ENCODE data around the gene PSMB7.

The PSMB7 gene

DNA sequence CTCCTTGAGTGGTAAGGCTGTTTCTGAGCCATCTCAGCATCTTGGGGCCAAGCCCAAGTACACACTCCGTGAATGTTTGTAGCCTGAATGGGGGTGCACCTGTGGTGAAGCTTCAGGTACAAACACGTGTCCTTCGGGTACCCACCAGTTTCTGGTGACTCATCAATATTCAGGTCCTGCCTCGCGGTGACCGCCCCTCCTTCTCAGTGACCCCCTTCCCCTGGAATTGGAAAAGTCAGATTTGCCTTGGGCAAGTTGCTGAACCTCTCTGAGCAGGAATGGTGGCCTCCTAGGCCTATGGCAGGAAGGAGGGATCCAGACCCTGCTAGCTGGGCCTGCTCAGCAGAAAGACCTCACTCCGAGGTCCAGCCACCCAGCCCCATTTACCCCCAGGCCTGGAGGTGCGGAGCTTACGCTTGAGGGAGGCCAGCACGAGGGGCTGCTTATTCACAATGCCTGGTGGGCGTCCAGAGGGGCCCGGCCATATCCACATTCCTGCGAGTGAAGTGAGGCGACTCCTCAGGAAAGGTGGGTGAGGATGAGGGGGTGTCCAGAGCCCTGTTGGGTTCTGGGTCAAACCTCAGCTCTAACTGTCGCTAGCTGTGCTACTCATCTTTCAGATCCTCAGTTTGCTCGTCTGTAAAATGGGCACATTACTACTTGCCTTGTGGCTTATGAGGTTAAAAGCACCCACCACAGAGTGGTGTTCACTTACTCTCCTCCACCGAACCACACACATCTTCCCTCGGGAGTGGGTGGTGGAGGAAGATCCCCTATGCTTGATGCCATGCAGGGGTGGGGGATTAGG, 42.0 kb upstream of the PSMB7 start:
- Histone ChIP-seq H3K36me3 (ENCODE audit: control insufficient read depth in 1 of 2, insufficient read depth in 2 of 2, low read length in 2 of 2) (no peaks in the 10 kb centered on the region), H2AK5ac (ENCODE audit: low read length) (no peak overlapping the region), H3K18ac (ENCODE audit: low read length) (no peak overlapping the region), H3K9ac (ENCODE audit: low read length) (no peak overlapping the region), H4K91ac (ENCODE audit: low read depth, low read length) (no peak overlapping the region), H3K9me3 (ENCODE audit: insufficient read depth, low read depth, low read length) (peaks cover 5% of the 10 kb centered on the region), H4K8ac (ENCODE audit: low read depth, low read length) (no peak overlapping the region), H3K4me1 (ENCODE audit: control insufficient read depth in 1 of 2, insufficient read depth in 2 of 2, low read length in 2 of 2) (peaks cover 0 to 2% of the 10 kb centered on the region in 2 experiments), H2BK5ac (ENCODE audit: low read depth, low read length, poor library complexity) (no peak overlapping the region), H3K4me2 (ENCODE audit: low read length) (no peak overlapping the region), H3K4ac (ENCODE audit: low read depth, low read length) (no peak overlapping the region), H2BK120ac (ENCODE audit: insufficient read depth, low read length, poor library complexity) (no peak overlapping the region), H3K79me2 (ENCODE audit: control insufficient read depth, insufficient read depth, low read length, poor library complexity) (no peaks in the 10 kb centered on the region), H4K12ac (ENCODE audit: low read depth, low read length) (no peak overlapping the region), H3K14ac (ENCODE audit: low read length) (no peak overlapping the region), H3K27ac (ENCODE audit: low read depth, low read length) (no peak overlapping the region), H3K4me3 (ENCODE audit: low read depth, low read length) (no peak overlapping the region), H2BK12ac (ENCODE audit: low read length) (no peak overlapping the region), H3K27me3 (ENCODE audit: insufficient read depth, low read length) (peaks cover 7% of the 10 kb centered on the region), H3K79me1 (ENCODE audit: low read length) (no peaks in the 10 kb centered on the region), H3K23ac (ENCODE audit: low read length) (no peak overlapping the region), H2AFZ (ENCODE audit: insufficient read depth, low read length, poor library complexity) (no peak overlapping the region)
- no peak for DNase-seq
- no CpG with 5 or more reads among the region's 18 CpGs for WGBS (ENCODE audit: extremely low coverage, insufficient coverage, insufficient read length)

DNA sequence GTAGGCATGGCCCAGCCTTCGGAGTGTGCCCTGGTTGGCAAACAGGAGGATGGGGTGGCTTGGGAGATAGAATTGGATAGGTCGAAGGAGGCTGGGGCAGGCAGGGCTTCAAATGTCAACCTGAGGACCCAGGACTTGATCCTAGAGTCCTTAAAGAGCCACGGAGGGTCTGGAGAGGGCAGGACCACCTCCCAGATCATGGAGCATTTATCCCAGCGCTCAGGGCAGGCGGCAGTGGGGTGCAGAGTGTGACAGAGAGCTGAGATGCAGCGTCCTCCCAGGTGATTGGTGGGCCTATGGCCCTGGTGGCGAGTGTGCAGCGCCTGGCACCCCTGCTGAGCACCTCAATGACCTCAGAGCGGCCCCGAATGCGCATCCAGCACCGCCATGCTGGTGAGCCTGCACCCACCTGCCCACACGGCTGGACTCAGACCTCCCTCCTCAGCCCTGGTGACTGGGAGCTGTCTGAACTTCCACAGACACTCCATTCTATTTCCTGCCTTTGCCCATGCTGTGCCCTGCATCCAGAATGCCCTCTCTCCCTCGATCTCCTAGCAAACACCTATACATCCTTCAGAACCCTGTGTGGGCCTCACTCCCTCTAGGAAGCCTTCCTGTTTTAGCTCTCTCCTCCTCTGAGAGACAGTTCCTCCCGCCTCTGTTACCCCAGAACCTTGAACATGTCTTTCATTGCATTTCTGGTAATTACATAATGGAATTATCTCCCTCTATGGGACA, 41.3 kb upstream of the PSMB7 start:
- Histone ChIP-seq H2BK120ac (ENCODE audit: insufficient read depth, low read length, poor library complexity) (no peak overlapping the region), H3K18ac (ENCODE audit: low read length) (no peak overlapping the region), H2AK5ac (ENCODE audit: low read length) (no peak overlapping the region), H3K9ac (ENCODE audit: low read length) (no peak overlapping the region), H4K91ac (ENCODE audit: low read depth, low read length) (no peak overlapping the region), H3K79me1 (ENCODE audit: low read length) (no peaks in the 10 kb centered on the region), H4K12ac (ENCODE audit: low read depth, low read length) (no peak overlapping the region), H3K9me3 (ENCODE audit: insufficient read depth, low read depth, low read length) (peaks cover 6% of the 10 kb centered on the region), H2AFZ (ENCODE audit: insufficient read depth, low read length, poor library complexity) (no peak overlapping the region), H3K23ac (ENCODE audit: low read length) (no peak overlapping the region), H3K4ac (ENCODE audit: low read depth, low read length) (no peak overlapping the region), H3K4me1 (ENCODE audit: control insufficient read depth in 1 of 2, insufficient read depth in 2 of 2, low read length in 2 of 2) (peaks cover 0 to 2% of the 10 kb centered on the region in 2 experiments), H3K27me3 (ENCODE audit: insufficient read depth, low read length) (peaks cover 7% of the 10 kb centered on the region), H2BK5ac (ENCODE audit: low read depth, low read length, poor library complexity) (no peak overlapping the region), H3K27ac (ENCODE audit: low read depth, low read length) (no peak overlapping the region), H3K14ac (ENCODE audit: low read length) (no peak overlapping the region), H3K36me3 (ENCODE audit: control insufficient read depth in 1 of 2, insufficient read depth in 2 of 2, low read length in 2 of 2) (no peaks in the 10 kb centered on the region), H3K4me3 (ENCODE audit: low read depth, low read length) (no peak overlapping the region), H4K8ac (ENCODE audit: low read depth, low read length) (no peak overlapping the region), H3K4me2 (ENCODE audit: low read length) (no peak overlapping the region), H2BK12ac (ENCODE audit: low read length) (no peak overlapping the region), H3K79me2 (ENCODE audit: control insufficient read depth, insufficient read depth, low read length, poor library complexity) (no peaks in the 10 kb centered on the region)
- no peak for DNase-seq
- WGBS (ENCODE audit: extremely low coverage, insufficient coverage, insufficient read length), result no CpG with 5 or more reads among the region's 15 CpGs

DNA sequence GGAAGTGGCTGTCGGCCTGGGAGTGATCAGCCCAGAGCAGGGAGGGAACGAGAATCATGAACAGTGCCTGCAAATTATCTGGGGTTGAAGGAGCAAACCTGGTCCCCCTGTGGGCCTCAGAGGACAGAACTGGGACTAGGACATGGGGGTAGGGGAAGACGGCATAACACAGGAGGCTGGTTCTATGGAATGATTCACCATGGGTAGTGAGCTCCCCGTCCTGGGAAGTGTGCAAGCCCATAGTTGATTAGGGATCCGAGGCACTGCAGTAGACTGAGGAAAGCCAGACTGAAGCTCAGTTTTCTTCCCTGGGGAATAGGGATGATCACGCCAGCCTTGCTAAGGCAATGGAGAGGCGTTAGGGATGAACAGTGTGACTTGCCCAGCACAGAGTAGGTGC, 40.6 kb upstream of the PSMB7 start:
- Histone ChIP-seq H2AFZ (ENCODE audit: insufficient read depth, low read length, poor library complexity) (no peak overlapping the region), H3K18ac (ENCODE audit: low read length) (no peak overlapping the region), H2BK5ac (ENCODE audit: low read depth, low read length, poor library complexity) (no peak overlapping the region), H3K4me3 (ENCODE audit: low read depth, low read length) (no peak overlapping the region), H3K9me3 (ENCODE audit: insufficient read depth, low read depth, low read length) (peaks cover 7% of the 10 kb centered on the region), H4K91ac (ENCODE audit: low read depth, low read length) (no peak overlapping the region), H3K36me3 (ENCODE audit: control insufficient read depth in 1 of 2, insufficient read depth in 2 of 2, low read length in 2 of 2) (no peaks in the 10 kb centered on the region), H3K9ac (ENCODE audit: low read length) (no peak overlapping the region), H4K8ac (ENCODE audit: low read depth, low read length) (no peak overlapping the region), H2AK5ac (ENCODE audit: low read length) (no peak overlapping the region), H3K4me1 (ENCODE audit: control insufficient read depth in 1 of 2, insufficient read depth in 2 of 2, low read length in 2 of 2) (peaks cover 0 to 2% of the 10 kb centered on the region in 2 experiments), H2BK12ac (ENCODE audit: low read length) (no peak overlapping the region), H3K27me3 (ENCODE audit: insufficient read depth, low read length) (peaks cover 12% of the 10 kb centered on the region), H2BK120ac (ENCODE audit: insufficient read depth, low read length, poor library complexity) (no peak overlapping the region), H3K4me2 (ENCODE audit: low read length) (no peak overlapping the region), H3K4ac (ENCODE audit: low read depth, low read length) (no peak overlapping the region), H4K12ac (ENCODE audit: low read depth, low read length) (no peak overlapping the region), H3K79me2 (ENCODE audit: control insufficient read depth, insufficient read depth, low read length, poor library complexity) (no peaks in the 10 kb centered on the region), H3K23ac (ENCODE audit: low read length) (no peak overlapping the region), H3K14ac (ENCODE audit: low read length) (no peak overlapping the region), H3K27ac (ENCODE audit: low read depth, low read length) (no peak overlapping the region), H3K79me1 (ENCODE audit: low read length) (no peaks in the 10 kb centered on the region)
- no peak for DNase-seq
- no CpG with 5 or more reads among the region's 7 CpGs for WGBS (ENCODE audit: extremely low coverage, insufficient coverage, insufficient read length)

DNA sequence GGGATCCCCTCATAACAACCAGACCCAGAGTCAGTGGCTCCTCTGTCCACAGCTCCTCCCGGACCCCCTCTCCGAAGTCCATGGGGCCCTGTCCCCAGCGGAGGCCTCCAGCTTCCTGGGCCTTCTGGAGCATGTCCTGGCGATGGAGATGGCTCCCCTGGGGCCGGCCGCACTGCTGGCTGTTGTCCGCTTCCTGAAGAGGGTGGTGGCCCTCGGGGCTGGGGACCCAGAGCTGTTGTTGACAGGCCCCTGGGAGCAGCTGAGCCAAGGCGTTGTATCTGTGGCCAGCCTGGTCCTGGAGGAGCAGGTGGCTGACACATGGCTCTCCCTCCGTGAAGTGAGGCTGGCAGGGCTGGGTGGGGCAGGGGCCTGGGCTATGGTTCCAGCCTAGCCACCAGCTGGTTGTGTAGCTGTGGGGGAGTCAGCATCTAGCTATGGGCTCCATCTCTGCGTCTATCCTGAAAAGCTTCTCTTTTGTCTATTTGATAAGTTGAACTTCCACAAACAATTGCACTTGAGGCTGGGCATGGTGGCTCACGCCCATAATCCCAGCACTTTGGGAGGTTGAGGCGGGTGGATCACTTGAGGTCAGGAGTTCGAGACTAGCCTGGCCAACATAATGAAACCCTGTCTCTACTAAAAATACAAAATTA, 39.7 kb upstream of the PSMB7 start:
- no peak overlapping the region for H2AK5ac ChIP-seq (ENCODE audit: low read length)
- no peak overlapping the region for H3K9ac ChIP-seq (ENCODE audit: low read length)
- H3K14ac ChIP-seq (ENCODE audit: low read length), result no peak overlapping the region
- H3K23ac ChIP-seq (ENCODE audit: low read length), result no peak overlapping the region
- no peak overlapping the region for H3K4me2 ChIP-seq (ENCODE audit: low read length)
- peaks cover 0 to 4% of the 10 kb centered on the region in 2 experiments for H3K4me1 ChIP-seq (ENCODE audit: control insufficient read depth in 1 of 2, insufficient read depth in 2 of 2, low read length in 2 of 2)
- no peak overlapping the region for H4K12ac ChIP-seq (ENCODE audit: low read depth, low read length)
- no peak overlapping the region for H4K91ac ChIP-seq (ENCODE audit: low read depth, low read length)
- DNase-seq, result no peak
- H3K18ac ChIP-seq (ENCODE audit: low read length), result no peak overlapping the region
- H3K36me3 ChIP-seq (ENCODE audit: control insufficient read depth in 1 of 2, insufficient read depth in 2 of 2, low read length in 2 of 2), result no peaks in the 10 kb centered on the region
- H2AFZ ChIP-seq (ENCODE audit: insufficient read depth, low read length, poor library complexity), result no peak overlapping the region
- H3K79me1 ChIP-seq (ENCODE audit: low read length), result no peaks in the 10 kb centered on the region
- H4K8ac ChIP-seq (ENCODE audit: low read depth, low read length), result no peak overlapping the region
- H3K4ac ChIP-seq (ENCODE audit: low read depth, low read length), result no peak overlapping the region
- H3K9me3 ChIP-seq (ENCODE audit: insufficient read depth, low read depth, low read length), result peaks cover 7% of the 10 kb centered on the region
- no peak overlapping the region for H2BK5ac ChIP-seq (ENCODE audit: low read depth, low read length, poor library complexity)
- peaks cover 16% of the 10 kb centered on the region for H3K27me3 ChIP-seq (ENCODE audit: insufficient read depth, low read length)
- H3K4me3 ChIP-seq (ENCODE audit: low read depth, low read length), result no peak overlapping the region
- no peaks in the 10 kb centered on the region for H3K79me2 ChIP-seq (ENCODE audit: control insufficient read depth, insufficient read depth, low read length, poor library complexity)
- no peak overlapping the region for H2BK120ac ChIP-seq (ENCODE audit: insufficient read depth, low read length, poor library complexity)
- no CpG with 5 or more reads among the region's 14 CpGs for WGBS (ENCODE audit: extremely low coverage, insufficient coverage, insufficient read length)
- no peak overlapping the region for H3K27ac ChIP-seq (ENCODE audit: low read depth, low read length)
- no peak overlapping the region for H2BK12ac ChIP-seq (ENCODE audit: low read length)
